Cerebellar nuclear complex (tissue), 1 donor: ENCODE results near the gene BBX.

Source experiments
- DNase-seq, 2 experiments: peaks; one replicate each; lab custom pipeline; 2025; lab: John Stamatoyannopoulos, UW

Gene BBX

DNA sequence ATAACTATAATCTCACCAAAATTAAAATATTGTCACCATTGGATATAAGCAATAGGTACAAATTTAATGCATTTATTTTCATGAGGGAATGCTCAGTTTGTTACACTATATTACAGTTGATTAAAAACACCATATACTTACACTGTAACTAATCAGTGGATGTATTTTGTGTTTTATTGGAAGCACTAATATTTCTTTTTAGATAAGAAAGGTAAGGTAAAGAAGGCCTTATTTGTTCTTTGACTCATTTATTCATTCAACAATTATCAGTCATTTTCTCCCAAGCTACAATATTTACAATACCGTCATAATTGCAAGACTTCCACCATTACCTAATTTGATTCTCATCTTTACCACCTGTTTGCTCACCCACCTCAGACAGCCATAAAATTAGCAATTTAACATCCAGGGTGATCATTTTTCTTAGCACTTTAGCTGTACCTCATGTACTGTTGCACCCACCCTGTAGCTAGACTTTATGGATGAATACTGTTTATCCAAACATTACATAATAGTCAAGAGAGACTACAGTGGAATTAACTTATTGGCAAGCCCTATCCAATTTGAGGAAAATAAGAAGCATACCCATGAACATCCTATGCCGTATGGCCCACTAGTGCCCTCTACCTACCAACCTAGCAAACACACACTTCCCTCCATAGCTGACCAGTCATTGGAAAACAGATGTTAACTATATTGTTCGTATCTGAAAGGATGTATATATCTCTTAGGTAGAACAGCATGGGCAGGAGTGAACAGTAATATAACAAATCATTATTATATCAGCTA is 229.6 kb downstream of the BBX start:
- no peak for DNase-seq

DNA sequence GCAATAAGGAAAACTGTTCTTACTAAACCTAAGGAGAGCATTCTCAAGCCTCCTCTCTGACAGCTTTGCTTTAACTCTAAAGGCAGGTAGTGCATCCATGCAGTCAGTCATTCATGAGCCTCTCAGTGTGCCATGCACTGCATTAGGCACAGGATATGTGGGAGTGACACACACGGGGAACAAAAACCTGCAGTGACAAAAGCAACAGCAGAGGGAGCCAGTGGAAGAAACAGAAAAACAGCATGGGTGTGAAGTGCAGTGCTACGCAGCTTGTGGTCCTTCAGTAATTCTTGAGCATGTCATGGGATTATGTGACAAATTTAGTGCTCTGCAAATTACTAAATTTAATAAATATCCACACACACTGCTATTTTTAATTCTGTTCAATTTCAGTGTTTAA is 230.7 kb downstream of the BBX start:
- no peak for DNase-seq

DNA sequence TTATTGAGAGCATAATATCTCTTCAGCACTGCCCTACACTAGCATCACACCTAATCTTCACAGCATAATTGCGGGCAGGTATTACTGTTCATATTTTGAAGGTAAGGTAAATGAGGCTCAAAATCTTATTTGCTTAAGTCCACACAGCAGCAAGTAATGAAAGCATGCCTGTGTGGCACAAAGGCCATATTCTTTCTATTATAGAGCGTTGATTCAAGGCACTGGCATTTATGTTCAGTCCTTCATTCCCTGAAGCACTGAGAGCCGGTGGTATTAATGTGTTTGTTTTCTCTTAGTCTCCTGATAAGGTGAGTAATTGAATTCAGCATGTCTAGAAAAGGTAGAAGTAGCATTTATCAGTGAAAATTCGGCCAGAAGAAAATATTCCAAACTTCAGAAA is 231.2 kb downstream of the BBX start:
- no peak for DNase-seq

DNA sequence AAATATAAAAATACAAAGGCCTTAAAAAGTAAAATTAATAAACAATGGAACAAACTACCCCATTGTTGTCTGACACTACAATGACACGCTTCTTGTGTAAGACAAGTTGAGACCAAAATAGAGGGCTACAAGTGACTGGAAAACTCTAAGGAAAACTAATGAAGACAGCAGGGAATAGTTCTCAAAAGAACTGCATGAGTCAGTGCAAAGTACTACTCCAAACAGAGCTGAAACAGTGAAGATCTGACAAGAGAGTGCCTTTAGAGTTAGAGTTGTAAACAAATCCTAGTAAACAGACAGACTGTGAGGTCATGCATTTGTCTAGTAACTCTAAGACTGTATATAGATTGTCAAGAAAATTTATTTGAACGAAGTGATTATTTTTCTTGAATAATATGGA is 233.9 kb downstream of the BBX start:
- no peak for DNase-seq

DNA sequence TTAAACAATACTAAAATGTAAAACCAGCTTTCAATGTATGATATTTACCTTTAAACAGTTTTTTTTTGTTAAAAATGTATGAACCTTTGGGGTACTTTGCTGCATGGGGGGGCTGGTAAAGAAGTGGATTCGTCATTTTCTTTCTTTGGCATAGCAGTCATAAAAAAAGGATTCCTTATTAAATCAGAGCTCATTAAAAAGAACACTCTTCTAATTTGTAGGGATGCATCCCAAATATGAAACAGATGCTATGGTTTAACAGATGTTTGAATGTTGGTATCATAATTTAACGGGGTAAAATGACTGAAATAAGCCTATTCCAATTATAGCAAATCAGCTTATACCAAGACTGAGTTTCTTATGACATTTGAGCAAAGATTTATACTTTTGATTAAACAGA is 234.4 kb downstream of the BBX start:
- no peak for DNase-seq

DNA sequence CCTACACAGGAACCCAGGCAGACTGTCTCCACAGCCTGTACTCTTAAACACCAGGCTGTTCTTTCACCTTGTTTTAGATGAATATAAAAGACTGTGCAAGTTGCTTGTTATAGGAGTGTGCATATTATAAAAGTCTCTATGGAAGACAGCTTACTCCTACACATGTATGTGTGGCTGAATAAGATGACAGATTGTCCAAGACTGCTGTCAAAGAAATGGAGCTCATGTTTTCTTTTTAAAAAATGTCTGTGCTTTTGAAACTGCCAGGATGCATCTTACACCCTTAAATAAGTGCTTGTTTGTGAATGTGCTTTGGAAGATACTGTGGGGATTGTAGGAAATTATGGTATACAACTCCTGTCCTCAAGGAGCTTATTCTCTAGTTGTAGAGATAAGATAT is 237.4 kb downstream of the BBX start:
- no peak for DNase-seq

DNA sequence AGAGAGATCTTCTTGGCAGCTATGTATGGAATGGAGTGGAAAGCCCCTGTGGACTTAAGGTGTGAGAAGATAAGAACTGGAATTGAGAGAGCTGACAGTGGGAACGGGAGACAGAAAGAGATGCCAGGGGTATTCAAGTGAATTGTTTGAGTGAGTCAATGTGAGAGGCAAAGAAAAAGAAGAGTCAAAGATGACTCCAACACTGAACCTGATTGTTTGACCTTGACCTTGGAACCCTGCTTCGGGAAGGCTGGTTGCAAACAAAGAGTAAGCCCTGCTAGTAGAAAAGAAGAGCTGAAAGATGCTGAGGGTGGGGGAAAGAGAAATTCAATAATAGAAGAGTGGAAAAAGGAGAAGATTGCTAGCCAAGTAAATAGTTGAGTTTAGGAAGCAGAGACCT is 238.6 kb downstream of the BBX start:
- no peak for DNase-seq

DNA sequence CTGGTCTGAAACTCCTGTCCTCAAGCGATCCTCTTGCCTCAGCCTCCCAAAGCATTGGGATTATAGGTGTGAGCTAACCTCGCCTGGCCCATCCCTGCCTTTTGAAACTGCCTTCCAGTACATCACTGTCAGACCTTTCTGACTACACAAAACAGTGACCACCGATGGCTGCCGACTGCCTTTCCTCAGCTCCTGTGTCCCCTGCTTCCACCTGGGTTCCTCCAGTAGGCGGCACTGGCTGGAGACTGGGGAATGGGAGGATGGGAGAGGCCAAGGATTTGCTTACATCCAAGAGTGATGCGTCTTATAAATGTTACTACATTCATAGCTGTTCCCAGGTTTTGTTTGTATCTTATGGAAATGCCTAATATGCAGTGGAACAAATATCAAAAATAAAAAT is 242.8 kb downstream of the BBX start:
- DNase-seq = no peak

DNA sequence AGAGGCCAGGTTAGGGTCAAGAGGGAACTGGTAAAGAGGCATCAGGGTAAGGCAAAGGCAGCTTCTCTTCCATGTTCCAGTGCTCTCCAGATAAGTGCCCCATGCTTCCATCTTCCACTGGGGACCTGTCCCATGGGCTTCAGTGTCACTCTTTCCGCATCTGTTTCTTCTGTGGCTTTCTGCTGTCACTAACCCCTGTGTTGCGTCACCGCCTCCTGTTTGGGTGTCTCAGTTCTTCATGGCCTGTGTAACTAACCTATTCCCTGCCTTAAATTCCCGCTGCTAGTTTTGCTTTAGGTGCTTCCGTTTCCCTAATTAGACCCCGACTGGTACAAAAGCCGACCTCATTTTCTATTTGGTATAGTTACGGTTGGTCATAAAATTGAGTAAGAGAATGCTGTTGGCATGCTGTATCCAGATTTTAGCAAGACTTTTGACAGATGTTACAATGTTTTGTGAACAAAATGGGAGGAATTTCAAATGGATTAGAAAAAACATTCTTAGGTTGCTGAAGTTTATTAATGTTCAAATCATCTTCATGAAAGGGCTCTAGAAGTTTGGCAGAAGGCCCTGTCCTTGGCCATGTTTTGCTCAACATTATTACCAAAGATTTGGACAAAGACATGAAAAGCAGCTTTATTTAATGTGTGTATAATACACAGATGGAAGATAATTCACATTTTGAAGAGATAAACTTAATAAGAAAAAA is 245.3 kb downstream of the BBX start:
- DNase-seq = no peak

DNA sequence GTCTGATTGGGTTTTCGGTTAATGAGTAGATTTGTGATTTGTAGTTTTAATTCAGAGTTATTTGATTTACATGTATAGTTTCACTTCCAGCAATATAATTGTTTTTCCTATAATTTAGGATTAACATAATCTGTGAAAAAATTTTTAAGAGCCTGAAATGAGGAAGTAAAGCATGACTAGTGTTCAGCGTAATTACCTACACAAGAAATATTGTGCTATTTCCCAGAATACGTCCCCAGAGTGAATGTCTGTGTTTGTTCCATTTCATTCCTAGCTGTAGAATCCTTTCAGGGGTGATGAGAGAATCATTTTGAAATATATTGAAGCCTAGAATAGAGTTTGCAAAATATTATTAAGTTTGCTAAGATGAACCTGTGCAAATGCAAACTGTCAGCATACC is 247.1 kb downstream of the BBX start:
- no peak for DNase-seq

DNA sequence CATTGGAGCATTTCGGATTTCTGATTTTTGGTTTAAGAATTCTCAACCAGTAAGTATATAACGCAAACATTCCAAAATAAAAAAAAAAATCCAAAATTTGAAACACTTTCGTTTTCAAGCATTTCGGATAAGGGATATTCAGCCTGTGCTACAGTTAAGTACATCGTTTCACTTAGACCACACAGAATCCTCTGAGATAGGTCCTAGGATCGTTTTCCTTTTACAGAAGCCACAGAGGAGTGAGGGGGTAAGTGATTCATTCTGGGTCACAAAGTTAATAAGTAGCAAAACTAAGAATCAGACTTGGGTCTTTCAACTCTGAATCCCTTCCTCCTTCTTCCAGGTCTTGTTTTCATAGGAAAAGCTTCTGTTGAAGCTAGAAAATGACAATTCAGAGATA is 249.3 kb downstream of the BBX start:
- no peak for DNase-seq

DNA sequence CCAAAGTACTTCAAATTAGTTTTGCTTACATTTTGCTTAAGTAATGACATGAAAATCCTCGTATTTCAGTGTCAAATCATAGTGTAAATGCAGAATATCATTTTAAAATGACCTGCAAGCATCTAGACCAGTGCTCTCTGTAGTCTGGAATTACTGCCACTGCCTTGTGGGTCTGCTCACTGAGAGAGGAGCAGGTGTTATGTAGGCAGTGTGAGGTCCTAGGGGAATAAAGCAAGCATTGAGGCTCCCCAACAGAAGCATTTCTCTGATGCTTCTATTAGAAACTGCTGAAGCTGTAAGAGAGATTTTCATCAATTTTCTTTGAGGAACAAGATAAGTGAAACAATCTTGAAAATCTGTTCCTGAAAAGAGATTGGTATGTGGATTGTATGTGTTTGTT is 253.2 kb downstream of the BBX start:
- no peak for DNase-seq

DNA sequence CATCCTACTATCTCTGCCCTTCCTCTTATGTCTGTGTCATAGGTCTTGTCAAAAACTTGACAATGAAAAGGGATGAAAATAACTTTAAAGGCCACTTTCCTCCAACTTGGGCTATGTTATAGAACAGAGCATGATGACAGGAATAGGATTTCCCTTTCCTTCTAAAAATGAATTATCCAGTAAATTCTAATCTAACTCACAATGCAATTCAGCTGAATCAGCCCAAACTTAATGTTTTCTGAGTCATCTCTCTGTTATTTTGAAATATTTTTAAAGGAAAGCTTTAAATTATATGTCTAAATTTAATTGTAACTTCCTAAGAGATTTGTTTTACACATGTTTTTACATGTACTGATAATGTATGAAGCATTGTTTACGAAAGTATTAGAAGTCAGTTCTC is 258.5 kb downstream of the BBX start:
- no peak for DNase-seq

DNA sequence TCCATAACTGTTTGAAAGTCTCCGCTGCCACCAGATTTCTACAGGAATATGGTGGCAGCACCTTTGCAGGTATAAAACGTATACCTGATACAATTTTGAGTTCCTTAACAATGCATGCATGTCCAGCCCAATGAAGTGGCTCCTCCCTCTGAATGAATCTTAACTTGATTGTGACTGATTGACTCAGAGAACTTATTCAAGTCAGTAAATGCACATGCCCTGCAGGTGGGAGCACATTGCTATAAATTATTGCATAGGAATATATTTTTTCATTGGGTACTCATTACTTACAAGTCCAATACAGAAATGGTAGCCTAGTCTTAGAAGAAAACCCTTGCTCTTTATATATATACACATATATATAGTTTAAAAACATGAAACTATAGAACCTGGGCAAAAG is 259.3 kb downstream of the BBX start:
- DNase-seq = no peak

DNA sequence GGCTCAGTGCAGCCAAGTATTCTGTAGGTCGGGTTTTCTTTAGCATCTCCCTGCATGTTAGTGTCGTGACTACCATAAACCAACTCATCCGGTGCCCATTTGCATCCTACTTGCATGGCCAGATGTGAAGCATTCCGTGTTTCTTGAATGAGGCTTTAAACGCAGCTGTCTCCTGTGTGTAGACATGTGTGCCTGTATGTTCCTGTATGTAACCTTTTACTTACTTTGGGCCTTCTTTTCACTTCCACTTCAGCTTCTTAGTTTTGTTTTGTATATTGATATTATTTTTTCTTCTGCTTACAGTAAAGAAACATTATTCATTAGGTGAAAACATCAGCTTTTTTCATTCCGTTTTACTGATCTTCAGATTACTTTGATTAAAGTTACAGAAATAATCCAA is 267.9 kb downstream of the BBX start:
- DNase-seq = no peak

DNA sequence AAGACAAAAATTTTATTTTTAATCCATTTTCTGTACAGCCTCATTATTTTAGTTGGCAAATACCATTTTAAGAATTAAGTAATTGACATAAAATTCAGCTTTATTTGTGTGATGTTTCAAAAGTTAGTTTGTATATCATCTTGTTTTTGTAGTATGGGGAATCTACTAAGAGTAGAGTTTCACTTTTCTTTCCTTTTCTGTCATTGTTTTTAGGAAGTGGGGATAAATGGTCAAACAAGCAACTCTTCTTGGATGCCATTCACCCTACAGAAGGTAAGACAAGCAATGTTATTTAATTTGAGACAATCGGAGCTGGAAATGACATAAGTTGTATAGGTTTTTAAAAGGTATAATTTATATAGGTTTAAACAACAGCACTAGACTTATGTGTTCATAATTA is 268.3 kb downstream of the BBX start:
- DNase-seq = no peak

DNA sequence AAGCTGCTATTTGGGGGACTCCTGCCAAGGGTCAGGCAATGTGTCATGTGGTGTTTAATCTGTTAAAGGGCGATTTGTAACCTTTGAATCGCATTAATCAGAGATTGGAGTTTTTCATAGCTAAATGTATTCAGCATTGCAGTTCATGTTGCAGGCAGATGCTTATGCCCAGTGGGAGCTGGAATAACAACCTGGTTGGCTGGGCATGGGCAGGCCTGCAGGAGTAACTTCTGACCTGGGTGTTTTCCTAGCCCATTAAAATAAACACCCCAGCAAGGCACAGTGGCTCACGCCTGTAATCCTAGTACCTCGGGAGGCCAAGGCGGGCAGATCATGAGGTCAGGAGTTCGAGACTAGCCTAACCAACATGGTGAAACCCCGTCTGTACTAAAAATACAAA is 268.7 kb downstream of the BBX start:
- no peak for DNase-seq

DNA sequence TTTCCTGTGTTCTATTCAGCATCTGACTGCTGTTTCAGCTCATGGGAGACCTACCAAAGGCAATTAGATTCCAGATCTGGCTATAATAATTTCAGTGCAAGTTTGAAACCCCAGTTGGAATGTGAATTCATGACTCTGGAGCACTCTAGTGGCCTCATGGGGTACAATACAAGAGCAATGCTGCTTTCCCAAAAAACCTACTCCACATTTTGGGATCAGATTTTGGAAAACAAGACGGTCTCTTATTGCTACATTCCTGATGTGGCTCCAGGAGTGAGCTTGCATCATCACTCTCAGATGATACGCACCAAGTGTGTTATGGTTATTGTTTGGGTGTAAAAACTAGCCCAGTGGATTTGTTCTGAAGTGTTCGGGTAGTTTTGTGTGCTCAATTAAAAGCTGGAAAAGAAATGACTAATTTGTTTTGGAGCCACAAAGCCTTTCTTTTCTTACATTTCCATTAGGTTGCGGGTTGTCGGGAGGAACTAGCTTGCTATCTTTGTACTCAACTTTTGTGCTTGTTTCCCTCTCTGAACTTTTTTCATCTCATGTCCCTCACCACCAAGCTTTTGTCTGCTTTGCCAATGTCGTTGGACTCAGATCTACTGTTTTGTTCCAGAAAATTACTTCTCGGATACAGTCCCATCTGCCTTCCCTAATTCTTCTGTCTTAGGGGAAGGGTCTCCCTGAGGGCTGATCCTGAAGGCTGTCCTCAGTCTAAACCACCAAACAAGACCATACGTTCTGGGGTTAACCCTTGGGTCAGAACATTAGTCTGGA is 272.1 kb downstream of the BBX start:
- no peak for DNase-seq

DNA sequence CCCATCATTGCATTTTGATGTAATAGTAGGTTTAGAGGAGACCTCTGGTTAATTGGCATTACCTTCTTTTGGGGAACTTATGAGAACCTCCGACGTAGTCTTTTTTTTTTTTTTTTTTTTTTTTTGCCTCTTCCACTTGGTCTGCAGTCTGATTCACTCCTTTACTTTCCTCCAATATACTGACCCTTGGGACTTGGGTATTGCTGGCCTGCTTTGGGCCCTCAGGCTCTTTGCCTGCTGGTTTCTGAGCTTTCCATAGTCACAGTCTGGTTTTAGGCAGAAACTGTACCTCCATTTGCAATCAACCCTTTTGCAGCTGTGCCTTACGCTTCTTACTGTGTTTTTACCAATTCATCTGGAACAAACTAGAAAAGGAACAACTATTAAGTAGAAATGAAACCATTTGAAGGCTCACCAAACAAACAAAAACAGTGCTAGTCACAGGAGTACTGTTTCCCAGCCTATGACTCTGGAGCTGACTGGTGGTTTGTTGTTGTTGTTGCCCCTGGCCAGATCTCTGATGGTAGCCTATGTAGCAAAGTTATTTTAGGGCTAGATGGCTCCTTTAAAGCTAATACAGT is 272.8 kb downstream of the BBX start:
- no peak for DNase-seq

DNA sequence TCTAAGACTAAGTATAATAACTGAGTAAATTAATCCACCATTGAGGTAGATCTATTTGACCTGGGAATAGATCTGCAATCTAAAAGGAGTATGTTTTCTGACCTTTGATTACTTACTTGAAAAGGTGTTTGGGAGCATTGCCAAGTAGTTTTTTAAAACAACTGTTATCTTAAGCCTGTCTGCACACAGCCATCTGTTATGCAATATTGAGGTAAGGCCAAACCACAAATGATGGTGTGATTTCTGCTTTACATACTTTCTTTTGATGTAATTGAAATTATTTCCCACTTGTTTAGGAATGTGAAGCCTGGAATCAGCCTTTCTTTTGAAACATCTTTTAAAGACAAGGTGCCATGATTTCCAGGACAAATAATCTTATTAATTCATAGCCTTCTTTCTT is 274.0 kb downstream of the BBX start:
- no peak for DNase-seq

DNA sequence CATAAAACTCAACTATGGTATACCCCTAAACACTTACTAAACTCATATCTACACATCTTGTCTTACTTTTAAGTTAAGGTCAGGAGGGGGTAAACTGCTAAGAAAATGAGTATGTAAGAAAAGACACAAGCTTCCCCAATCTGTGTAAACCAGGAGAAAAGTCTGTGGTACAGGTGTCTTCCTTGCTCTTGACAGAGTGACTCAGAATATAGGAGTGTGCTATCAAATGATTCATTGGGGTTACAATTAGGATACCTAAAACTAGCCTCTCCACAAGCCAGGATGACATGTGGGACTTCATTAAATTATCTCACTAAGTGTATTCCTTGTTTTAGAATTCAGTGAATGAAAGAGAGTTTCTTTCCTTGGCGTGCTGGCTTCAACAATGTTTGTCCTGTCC is 274.8 kb downstream of the BBX start:
- DNase-seq = no peak

DNA sequence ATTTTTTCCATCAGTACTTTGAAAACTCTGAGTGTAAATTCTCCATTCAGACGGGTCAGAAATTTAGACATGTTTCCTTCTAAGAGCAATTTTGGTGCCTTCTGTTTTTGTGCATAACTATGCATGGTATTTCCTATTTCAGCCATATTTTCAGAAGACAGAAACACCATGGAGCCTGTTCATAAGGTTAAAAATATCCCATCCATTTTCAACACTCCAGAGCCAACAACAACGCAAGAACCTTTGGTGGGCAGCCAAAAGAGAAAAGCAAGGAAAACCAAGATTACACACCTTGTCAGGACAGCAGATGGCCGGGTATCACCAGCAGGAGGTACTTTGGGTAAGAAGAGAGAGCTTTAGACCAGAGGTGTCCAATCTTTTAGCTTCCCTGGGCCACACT is 275.6 kb downstream of the BBX start:
- no peak for DNase-seq

DNA sequence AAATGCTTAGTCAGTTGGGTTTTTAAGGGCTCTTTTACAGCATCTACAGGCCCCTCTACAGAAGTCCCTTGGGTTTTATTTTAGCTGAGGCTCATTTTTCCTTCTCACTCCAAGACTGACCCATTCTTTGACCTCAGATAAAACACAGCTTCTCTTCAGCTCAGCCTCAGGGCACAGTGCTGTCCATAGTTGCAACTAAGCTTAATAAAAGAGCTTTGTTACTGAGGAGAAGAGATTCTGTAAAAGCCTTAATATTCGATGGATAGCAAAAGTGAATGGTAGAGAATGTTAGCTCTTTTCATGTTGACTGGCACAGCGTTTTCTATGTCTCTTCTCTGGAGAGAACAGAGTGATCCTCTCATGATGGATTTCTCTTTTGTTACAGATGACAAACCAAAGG is 277.9 kb downstream of the BBX start:
- no peak for DNase-seq
